Measurements from ENCODE around the gene FAM135A.
"Not testable (repeated sequence)": the region's sequence is repeated elsewhere in the genome, so short reads cannot be mapped to it uniquely, and the experiment has no call there.

FAM135A gene

GRCh38 chr6:70470016-70470415 is 56.7 kb downstream of the FAM135A start:
- DNase-seq, result no peak

- not testable (repeated sequence) for DNase-seq
Measured at GRCh38 chr6:70470510-70470909, 57.2 kb downstream of the FAM135A start.

- DNase-seq, result no peak
Measured at GRCh38 chr6:70474751-70475150, 61.4 kb downstream of the FAM135A start.

- DNase-seq, result no peak
Measured at GRCh38 chr6:70479236-70479635, 65.9 kb downstream of the FAM135A start.

- not testable (repeated sequence) for DNase-seq
Measured at GRCh38 chr6:70486638-70487037, 73.3 kb downstream of the FAM135A start.

- no peak for DNase-seq
Measured at GRCh38 chr6:70489364-70489763, 76.1 kb downstream of the FAM135A start.

GRCh38 chr6:70494833-70495232 is 81.5 kb downstream of the FAM135A start:
- DNase-seq, result no peak

GRCh38 chr6:70495790-70496189 is 82.5 kb downstream of the FAM135A start:
- DNase-seq, result not testable (repeated sequence)

- no peak for DNase-seq
Measured at GRCh38 chr6:70502484-70502883, 89.2 kb downstream of the FAM135A start.

GRCh38 chr6:70503813-70504465 is 90.6 kb downstream of the FAM135A start:
- no peak for DNase-seq

- DNase-seq, result no peak
Measured at GRCh38 chr6:70506321-70506720, 93.0 kb downstream of the FAM135A start.

GRCh38 chr6:70507161-70507560 is 93.9 kb downstream of the FAM135A start:
- DNase-seq, result no peak

GRCh38 chr6:70508953-70509352 is 95.6 kb downstream of the FAM135A start:
- no peak for DNase-seq

- no peak for DNase-seq
Measured at GRCh38 chr6:70510600-70510999, 97.3 kb downstream of the FAM135A start.

GRCh38 chr6:70518723-70519122 is 105.4 kb downstream of the FAM135A start:
- no peak for DNase-seq

- no peak for DNase-seq
Measured at GRCh38 chr6:70520575-70520974, 107.3 kb downstream of the FAM135A start.

- DNase-seq, result no peak
Measured at GRCh38 chr6:70524721-70525286, 111.5 kb downstream of the FAM135A start.

- DNase-seq, result no peak
Measured at GRCh38 chr6:70527071-70527737, 113.9 kb downstream of the FAM135A start.

- no peak for DNase-seq
Measured at GRCh38 chr6:70530023-70530422, 116.7 kb downstream of the FAM135A start.

- DNase-seq, result no peak
Measured at GRCh38 chr6:70531133-70531532, 117.8 kb downstream of the FAM135A start.

GRCh38 chr6:70537266-70537665 is 124.0 kb downstream of the FAM135A start:
- no peak for DNase-seq

- no peak for DNase-seq
Measured at GRCh38 chr6:70538376-70538775, 125.1 kb downstream of the FAM135A start.

GRCh38 chr6:70547313-70547712 is 134.0 kb downstream of the FAM135A start:
- no peak for DNase-seq

GRCh38 chr6:70547905-70548304 is 134.6 kb downstream of the FAM135A start:
- no peak for DNase-seq
